Thoracic aorta (tissue), 2 donors: ENCODE data around the gene SPATA46. TPM values are rescaled to one million over a fixed set of nuclear protein-coding genes. Genes with fewer than 3 reads are reported as not detected.

Experiments
- ATAC-seq: fragments of 150-250 bp; one replicate; pipeline ENCODE4 v1.8.0; 2017; ENCODE audit warnings: low read depth; ENCODE audit not compliant: insufficient number of reproducible peaks, low FRiP score
- DNase-seq: peaks from one replicate; pipeline ENCODE4 v3.0.0-alpha.2; 2020; ENCODE audit warnings: low spot score
- H3K27ac ChIP-seq, 2 donors: fragments of 200-600 bp; sonication (generic); 1 replicate in 1 of 2; 2 replicates in 1 of 2; pipeline ENCODE4 v1.5.1; 2016; ENCODE audit warnings: mild to moderate bottlenecking in 2 of 2, moderate library complexity in 2 of 2
- H3K27me3 ChIP-seq: fragments of 200-600 bp; sonication (generic); replicated peaks from 2 replicates; pipeline ENCODE4 v1.6.0; 2016; ENCODE audit warnings: mild to moderate bottlenecking; ENCODE audit not compliant: insufficient read depth
- H3K36me3 ChIP-seq: fragments of 200-600 bp; sonication (generic); one replicate; pipeline ENCODE4 v1.5.1; 2016
- H3K4me1 ChIP-seq, 2 donors: fragments of 200-600 bp; sonication (generic); 1 replicate in 1 of 2; 2 replicates in 1 of 2; pipeline versions ENCODE4 v1.5.1 to v1.6.0; 2016; ENCODE audit warnings: low read depth in 2 of 2, mild to moderate bottlenecking in 1 of 2; ENCODE audit not compliant: control insufficient read depth in 1 of 2
- H3K4me3 ChIP-seq: fragments of 200-600 bp; sonication (generic); 2 replicates; pipeline ENCODE4 v1.5.1; 2016; ENCODE audit warnings: mild to moderate bottlenecking
- H3K9me3 ChIP-seq: fragments of 200-600 bp; sonication (generic); 2 replicates; pipeline ENCODE4 v1.5.1; 2016
- total RNA-seq, 2 donors: library from RNA; depleted of rRNA; stranded (reverse); fragments of >200 nt; gene quantifications; one replicate each; pipeline versions ENCODE4 v1.1.0 to v1.2.3, GENCODE V29; 2016
- TF ChIP-seq, protein P1 (sequence below): fragments of 200-600 bp; sonication (generic); IDR thresholded peaks from one replicate; pipeline ENCODE4 v1.5.1; 2019; ENCODE audit warnings: antibody characterized with exemption

Gene SPATA46
- total RNA-seq, 2 donors from 2014 or later = not detected

DNA sequence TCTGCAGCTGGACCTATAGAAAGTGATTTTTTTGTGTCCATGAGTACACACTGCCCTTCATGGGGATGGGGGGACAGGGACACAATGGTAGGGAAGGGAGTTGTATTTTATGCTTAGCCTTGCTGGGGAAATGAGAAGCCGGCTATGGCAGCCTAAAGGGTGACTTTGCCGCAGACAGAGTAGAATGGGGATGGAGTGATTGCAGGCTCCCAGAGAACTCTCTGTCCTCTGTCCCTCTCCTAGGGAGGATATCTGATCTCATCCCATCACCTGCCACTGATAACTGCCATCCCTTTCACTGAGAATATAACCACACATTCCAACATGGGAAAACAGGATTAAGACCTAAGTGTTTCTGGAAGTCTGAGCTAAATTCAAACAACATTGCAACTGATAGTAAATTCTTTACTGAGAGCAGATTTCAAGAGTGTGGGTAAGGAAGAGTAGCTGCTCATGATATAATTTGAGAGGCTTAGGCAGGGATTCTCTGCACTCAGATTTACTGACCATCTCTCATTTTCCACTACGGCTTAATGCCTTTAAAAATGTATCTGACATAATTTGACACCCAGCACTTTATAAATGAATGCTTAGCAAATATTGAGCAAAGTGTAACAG lies 21.4 kb upstream of the SPATA46 start:
- Histone ChIP-seq H3K36me3 (no peaks in the 10 kb centered on the region), H3K27me3 (no peaks in the 10 kb centered on the region), H3K27ac (no peak overlapping the region), H3K4me1 (no peaks in the 10 kb centered on the region), H3K9me3 (no peaks in the 10 kb centered on the region), H3K4me3 (no peak overlapping the region)
- TF ChIP-seq, protein P1, sequence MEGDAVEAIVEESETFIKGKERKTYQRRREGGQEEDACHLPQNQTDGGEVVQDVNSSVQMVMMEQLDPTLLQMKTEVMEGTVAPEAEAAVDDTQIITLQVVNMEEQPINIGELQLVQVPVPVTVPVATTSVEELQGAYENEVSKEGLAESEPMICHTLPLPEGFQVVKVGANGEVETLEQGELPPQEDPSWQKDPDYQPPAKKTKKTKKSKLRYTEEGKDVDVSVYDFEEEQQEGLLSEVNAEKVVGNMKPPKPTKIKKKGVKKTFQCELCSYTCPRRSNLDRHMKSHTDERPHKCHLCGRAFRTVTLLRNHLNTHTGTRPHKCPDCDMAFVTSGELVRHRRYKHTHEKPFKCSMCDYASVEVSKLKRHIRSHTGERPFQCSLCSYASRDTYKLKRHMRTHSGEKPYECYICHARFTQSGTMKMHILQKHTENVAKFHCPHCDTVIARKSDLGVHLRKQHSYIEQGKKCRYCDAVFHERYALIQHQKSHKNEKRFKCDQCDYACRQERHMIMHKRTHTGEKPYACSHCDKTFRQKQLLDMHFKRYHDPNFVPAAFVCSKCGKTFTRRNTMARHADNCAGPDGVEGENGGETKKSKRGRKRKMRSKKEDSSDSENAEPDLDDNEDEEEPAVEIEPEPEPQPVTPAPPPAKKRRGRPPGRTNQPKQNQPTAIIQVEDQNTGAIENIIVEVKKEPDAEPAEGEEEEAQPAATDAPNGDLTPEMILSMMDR = no peak
- DNase-seq (no peak), ATAC-seq (no peak)

DNA sequence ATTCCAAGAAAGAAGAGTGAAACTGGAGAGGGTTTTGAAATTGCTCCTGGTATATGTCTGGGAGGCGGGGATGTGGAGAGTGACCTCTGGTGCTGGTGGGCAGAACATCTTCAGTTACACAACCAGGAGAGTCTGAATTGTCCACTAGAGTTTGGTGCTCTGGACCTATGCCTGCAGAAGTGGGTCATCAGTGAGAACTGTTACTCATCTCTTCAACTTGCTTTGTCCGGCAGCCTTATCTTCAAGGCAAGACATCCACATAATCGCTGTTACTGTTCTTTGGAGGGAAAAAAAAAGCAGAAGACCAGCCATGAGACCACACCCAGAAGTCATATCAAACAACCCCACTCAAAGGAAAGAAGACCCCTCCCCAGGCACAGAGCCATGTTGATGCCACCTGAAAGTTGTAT lies 20.4 kb upstream of the SPATA46 start:
- Histone ChIP-seq H3K27ac (no peak overlapping the region), H3K9me3 (no peaks in the 10 kb centered on the region), H3K4me3 (no peak overlapping the region), H3K36me3 (no peaks in the 10 kb centered on the region), H3K4me1 (no peaks in the 10 kb centered on the region), H3K27me3 (no peaks in the 10 kb centered on the region)
- no peak for ATAC-seq
- DNase-seq = no peak
- TF ChIP-seq, protein P1 = no peak

DNA sequence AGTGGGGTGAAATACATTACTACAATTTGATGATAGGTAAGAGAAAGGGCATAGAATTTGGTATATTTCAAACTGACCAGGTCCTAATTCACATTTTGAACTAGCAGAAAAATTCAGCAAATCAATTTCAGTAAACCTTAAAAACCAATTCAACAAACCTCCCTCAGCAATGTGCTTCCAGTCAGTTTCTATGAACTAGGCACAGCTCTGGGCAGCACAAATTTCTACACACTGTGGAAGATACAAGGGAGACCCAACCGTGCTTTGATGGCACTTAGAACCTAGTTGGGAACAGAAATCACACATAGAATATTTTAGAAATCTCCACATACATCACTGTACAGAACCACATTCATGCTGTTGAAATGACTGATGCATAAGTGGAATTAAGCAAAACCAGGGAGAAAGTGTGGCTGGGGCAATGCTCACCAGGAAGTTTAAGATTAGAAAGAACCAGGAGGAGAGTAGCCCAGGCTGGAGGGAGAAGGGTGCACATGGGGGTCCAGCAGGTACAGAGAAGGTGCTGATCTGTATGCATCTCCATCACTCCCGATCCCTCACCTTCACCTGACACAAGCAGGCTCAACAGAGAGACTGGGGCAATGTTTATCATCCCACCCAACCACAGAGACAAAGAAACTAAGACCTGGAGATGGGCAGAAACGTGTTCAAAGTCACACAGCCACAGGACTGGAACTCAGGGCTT lies 19.7 kb upstream of the SPATA46 start:
- DNase-seq (no peak), ATAC-seq (no peak)
- TF ChIP-seq, protein P1 = no peak
- Histone ChIP-seq H3K9me3 (no peaks in the 10 kb centered on the region), H3K36me3 (no peaks in the 10 kb centered on the region), H3K27ac (no peak overlapping the region), H3K4me1 (no peaks in the 10 kb centered on the region), H3K27me3 (no peaks in the 10 kb centered on the region), H3K4me3 (no peak overlapping the region)

DNA sequence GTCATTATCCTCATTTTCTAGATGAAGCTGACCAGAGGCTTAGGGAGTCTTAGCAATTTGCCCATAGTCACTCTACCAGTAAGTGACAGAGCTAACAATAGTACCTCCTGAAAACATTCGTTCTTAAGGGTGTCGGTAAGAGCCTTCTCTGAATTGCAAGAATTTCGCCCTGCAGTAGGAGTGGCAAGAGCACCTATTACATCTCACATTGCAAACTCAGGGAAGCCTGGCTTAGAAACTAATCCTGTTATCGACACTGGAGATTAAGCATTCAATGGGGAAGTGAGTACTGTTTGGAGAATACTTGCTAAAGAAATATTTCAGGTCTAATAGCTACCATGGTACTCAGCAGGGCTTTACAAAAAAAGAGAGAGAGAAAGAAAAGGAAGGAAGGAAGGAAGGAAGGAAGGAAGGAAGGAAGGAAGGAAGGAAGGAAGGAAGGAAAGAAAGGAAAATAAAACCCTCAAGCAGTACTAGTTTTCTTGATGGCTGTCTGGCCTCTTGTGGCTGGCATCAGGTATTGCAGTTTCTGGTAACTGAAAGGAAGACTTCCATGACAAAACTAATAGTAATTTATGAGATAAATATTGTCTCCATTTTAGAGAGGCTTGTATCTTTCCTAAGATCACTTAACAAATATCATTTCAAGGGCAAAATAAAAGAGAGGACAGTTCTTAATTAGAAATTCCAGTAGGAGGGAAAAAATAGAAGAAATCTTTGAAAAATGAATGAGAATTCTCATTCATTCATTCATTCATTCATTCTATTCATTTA lies 15.3 kb upstream of the SPATA46 start:
- H3K9me3 ChIP-seq = no peaks in the 10 kb centered on the region
- no peak for ATAC-seq
- no peak overlapping the region for H3K4me3 ChIP-seq
- no peaks in the 10 kb centered on the region for H3K27me3 ChIP-seq
- H3K4me1 ChIP-seq = no peaks in the 10 kb centered on the region
- no peak overlapping the region for H3K27ac ChIP-seq
- no peak for DNase-seq
- TF ChIP-seq, protein P1 = peak; percentile 77
- no peaks in the 10 kb centered on the region for H3K36me3 ChIP-seq
